ENCODE results near the gene MAP7.

DNA sequence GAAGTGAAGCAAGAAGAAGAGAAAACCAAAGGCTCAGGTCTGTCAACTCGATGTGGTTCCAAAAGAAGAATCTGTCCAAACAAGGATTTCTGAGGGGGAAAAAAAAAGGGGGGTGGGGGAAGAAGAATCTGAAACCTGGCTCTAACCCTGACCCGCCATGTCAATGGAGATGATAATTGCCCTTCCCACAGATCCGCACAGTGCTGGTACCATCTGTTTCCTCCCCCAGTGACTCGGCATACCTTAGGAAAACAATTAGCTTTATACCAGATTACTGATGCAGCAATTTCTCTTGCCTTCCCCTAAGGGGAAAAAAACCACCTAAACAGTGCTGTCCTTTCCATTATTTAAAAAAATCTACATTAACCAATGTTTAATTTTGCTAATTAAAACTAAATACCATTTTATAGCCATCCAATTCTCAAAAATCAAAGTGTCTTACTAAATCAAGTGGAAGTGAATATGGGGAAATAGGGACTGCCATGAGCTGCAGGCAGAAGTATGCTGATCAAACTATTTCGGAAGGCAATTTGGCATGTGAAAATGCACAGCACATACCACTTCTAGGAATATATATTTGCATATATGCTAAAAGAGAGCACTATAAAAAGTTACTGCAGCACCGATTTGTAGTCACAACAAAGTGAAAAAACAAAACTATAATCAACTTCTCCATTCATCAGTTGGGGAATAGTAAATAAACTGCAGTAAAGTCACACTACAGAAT is 46.8 kb downstream of the MAP7 start:
- TF ChIP-seq, protein P1, sequence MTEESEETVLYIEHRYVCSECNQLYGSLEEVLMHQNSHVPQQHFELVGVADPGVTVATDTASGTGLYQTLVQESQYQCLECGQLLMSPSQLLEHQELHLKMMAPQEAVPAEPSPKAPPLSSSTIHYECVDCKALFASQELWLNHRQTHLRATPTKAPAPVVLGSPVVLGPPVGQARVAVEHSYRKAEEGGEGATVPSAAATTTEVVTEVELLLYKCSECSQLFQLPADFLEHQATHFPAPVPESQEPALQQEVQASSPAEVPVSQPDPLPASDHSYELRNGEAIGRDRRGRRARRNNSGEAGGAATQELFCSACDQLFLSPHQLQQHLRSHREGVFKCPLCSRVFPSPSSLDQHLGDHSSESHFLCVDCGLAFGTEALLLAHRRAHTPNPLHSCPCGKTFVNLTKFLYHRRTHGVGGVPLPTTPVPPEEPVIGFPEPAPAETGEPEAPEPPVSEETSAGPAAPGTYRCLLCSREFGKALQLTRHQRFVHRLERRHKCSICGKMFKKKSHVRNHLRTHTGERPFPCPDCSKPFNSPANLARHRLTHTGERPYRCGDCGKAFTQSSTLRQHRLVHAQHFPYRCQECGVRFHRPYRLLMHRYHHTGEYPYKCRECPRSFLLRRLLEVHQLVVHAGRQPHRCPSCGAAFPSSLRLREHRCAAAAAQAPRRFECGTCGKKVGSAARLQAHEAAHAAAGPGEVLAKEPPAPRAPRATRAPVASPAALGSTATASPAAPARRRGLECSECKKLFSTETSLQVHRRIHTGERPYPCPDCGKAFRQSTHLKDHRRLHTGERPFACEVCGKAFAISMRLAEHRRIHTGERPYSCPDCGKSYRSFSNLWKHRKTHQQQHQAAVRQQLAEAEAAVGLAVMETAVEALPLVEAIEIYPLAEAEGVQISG (CRISPR knock-in tag; IDR thresholded peaks at IDR 0.05) = no peak
- TF ChIP-seq KLF15 (CRISPR knock-in tag; IDR thresholded peaks at IDR 0.05; ENCODE audit: borderline replicate concordance) (no peak), EZH2 (conservative IDR thresholded peaks at IDR 0.05; ENCODE audit: low read depth, low read length) (no peak), HMGA1 (CRISPR knock-in tag; conservative IDR thresholded peaks at IDR 0.05) (no peak), FOXM1 (CRISPR knock-in tag; IDR thresholded peaks at IDR 0.05) (no peak), TCF12 (IDR thresholded peaks at IDR 0.05) (no peak), TCF12 (CRISPR knock-in tag; IDR thresholded peaks at IDR 0.05) (no peak), PHB2 (IDR thresholded peaks at IDR 0.05; ENCODE audit: partially characterized antibody) (no peak), TCF7L2 (IDR thresholded peaks at IDR 0.05; ENCODE audit: low read depth, low read length) (no peak), ZBTB38 (CRISPR knock-in tag; IDR thresholded peaks at IDR 0.05) (no peak), MXI1 (IDR thresholded peaks at IDR 0.05; ENCODE audit: borderline replicate concordance, low read depth, low read length) (no peak)
- TF ChIP-seq, protein P2, sequence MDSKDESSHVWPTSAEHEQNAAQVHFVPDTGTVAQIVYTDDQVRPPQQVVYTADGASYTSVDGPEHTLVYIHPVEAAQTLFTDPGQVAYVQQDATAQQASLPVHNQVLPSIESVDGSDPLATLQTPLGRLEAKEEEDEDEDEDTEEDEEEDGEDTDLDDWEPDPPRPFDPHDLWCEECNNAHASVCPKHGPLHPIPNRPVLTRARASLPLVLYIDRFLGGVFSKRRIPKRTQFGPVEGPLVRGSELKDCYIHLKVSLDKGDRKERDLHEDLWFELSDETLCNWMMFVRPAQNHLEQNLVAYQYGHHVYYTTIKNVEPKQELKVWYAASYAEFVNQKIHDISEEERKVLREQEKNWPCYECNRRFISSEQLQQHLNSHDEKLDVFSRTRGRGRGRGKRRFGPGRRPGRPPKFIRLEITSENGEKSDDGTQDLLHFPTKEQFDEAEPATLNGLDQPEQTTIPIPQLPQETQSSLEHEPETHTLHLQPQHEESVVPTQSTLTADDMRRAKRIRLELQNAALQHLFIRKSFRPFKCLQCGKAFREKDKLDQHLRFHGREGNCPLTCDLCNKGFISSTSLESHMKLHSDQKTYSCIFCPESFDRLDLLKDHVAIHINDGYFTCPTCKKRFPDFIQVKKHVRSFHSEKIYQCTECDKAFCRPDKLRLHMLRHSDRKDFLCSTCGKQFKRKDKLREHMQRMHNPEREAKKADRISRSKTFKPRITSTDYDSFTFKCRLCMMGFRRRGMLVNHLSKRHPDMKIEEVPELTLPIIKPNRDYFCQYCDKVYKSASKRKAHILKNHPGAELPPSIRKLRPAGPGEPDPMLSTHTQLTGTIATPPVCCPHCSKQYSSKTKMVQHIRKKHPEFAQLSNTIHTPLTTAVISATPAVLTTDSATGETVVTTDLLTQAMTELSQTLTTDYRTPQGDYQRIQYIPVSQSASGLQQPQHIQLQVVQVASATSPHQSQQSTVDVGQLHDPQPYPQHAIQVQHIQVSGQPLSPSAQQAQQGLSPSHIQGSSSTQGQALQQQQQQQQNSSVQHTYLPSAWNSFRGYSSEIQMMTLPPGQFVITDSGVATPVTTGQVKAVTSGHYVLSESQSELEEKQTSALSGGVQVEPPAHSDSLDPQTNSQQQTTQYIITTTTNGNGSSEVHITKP (CRISPR knock-in tag; IDR thresholded peaks at IDR 0.05; ENCODE audit: low read depth) = no peak
- TF ChIP-seq, protein P3, sequence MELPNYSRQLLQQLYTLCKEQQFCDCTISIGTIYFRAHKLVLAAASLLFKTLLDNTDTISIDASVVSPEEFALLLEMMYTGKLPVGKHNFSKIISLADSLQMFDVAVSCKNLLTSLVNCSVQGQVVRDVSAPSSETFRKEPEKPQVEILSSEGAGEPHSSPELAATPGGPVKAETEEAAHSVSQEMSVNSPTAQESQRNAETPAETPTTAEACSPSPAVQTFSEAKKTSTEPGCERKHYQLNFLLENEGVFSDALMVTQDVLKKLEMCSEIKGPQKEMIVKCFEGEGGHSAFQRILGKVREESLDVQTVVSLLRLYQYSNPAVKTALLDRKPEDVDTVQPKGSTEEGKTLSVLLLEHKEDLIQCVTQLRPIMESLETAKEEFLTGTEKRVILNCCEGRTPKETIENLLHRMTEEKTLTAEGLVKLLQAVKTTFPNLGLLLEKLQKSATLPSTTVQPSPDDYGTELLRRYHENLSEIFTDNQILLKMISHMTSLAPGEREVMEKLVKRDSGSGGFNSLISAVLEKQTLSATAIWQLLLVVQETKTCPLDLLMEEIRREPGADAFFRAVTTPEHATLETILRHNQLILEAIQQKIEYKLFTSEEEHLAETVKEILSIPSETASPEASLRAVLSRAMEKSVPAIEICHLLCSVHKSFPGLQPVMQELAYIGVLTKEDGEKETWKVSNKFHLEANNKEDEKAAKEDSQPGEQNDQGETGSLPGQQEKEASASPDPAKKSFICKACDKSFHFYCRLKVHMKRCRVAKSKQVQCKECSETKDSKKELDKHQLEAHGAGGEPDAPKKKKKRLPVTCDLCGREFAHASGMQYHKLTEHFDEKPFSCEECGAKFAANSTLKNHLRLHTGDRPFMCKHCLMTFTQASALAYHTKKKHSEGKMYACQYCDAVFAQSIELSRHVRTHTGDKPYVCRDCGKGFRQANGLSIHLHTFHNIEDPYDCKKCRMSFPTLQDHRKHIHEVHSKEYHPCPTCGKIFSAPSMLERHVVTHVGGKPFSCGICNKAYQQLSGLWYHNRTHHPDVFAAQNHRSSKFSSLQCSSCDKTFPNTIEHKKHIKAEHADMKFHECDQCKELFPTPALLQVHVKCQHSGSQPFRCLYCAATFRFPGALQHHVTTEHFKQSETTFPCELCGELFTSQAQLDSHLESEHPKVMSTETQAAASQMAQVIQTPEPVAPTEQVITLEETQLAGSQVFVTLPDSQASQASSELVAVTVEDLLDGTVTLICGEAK (IDR thresholded peaks at IDR 0.05) = no peak
- TF ChIP-seq, protein P3 (CRISPR knock-in tag; IDR thresholded peaks at IDR 0.05) = no peak
- TF ChIP-seq, protein P4, sequence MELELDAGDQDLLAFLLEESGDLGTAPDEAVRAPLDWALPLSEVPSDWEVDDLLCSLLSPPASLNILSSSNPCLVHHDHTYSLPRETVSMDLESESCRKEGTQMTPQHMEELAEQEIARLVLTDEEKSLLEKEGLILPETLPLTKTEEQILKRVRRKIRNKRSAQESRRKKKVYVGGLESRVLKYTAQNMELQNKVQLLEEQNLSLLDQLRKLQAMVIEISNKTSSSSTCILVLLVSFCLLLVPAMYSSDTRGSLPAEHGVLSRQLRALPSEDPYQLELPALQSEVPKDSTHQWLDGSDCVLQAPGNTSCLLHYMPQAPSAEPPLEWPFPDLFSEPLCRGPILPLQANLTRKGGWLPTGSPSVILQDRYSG (CRISPR knock-in tag; IDR thresholded peaks at IDR 0.05) = no peak

All from HepG2 (cell line).